GM12878 (cell line): ENCODE results near the gene UPK3BL1. TPM values are rescaled to one million over a fixed set of nuclear protein-coding genes. Genes with fewer than 3 reads are reported as not detected.
"Not testable (repeated sequence)": the region's sequence is repeated elsewhere in the genome, so short reads cannot be mapped to it uniquely, and the experiment has no call there.

Experiments used
- ATAC-seq: fragments of 200-7000 bp; cut with Tn5 transposase; 3 replicates; pipeline ENCODE4 v1.9.1; 2020; ENCODE audit warnings: mild to moderate bottlenecking, moderate library complexity
- BruUV-seq: library from RNA; stranded (reverse); fragments of 400-500 nt; replicated peaks from 2 replicates; lab custom pipeline; 2021; lab: Mats Ljungman, UMichigan
- CTCF ChIA-PET: fragments of 300-600 bp; sonication (Branson Sonifier 250); formaldehyde crosslinking; extraction: SDS; loops from one replicate; lab custom pipeline; 2021; ENCODE audit warnings: inconsistent platforms; lab: Yijun Ruan, JAX
- POLR2A ChIA-PET: fragments of 350-600 bp; formaldehyde crosslinking; extraction: SDS; loops from one replicate; lab custom pipeline; 2021; ENCODE audit warnings: inconsistent platforms; lab: Charles Lee
- RAD21 ChIA-PET: fragments of 300-600 bp; sonication (Branson Sonifier 250); formaldehyde crosslinking; loops from one replicate; lab custom pipeline; 2023; ENCODE audit warnings: antibody characterized with exemption; ENCODE audit not compliant: unreplicated experiment; lab: Charles Lee
- SMC1A ChIA-PET: fragments of 300-600 bp; sonication (Branson Sonifier 250); formaldehyde crosslinking; loops from one replicate; lab custom pipeline; 2023; ENCODE audit not compliant: unreplicated experiment, uncharacterized antibody; lab: Charles Lee
- DNase-seq: peaks from one replicate; pipeline ENCODE4 v3.0.0-alpha.2; 2011; ENCODE audit warnings: low read depth, low spot score
- FAIRE-seq: peaks from 3 replicates; lab custom pipeline; 2011; peaks lifted over from hg19 to GRCh38; lab: Jason Lieb, UNC
- H2AFZ ChIP-seq: 2 replicates; pipeline ENCODE4 v1.6.0; 2011; ENCODE audit warnings: low read depth, low read length, control low read depth; ENCODE audit not compliant: control insufficient read depth
- H3K27ac ChIP-seq: 2 replicates; pipeline ENCODE4 v1.5.1; 2011; ENCODE audit warnings: control low read depth; ENCODE audit not compliant: control insufficient read depth, insufficient read depth
- H3K27me3 ChIP-seq, 2 experiments: replicated peaks in 1 of 2; 2 replicates each; pipeline versions ENCODE4 v1.6.0 to v1.6.1; 2011; ENCODE audit warnings: low read length in 1 of 2; ENCODE audit not compliant: control insufficient read depth in 2 of 2, insufficient read depth in 2 of 2
- H3K36me3 ChIP-seq, 2 experiments: 2 replicates each; pipeline ENCODE4 v1.5.1; 2011; ENCODE audit warnings: low read length in 1 of 2; ENCODE audit not compliant: control insufficient read depth in 2 of 2, insufficient read depth in 2 of 2
- H3K4me1 ChIP-seq: 2 replicates; pipeline ENCODE4 v1.6.1; 2011; ENCODE audit warnings: mild to moderate bottlenecking, low read length, moderate library complexity, mixed read lengths; ENCODE audit not compliant: control insufficient read depth, insufficient read depth
- H3K4me2 ChIP-seq: 2 replicates; pipeline ENCODE4 v1.6.0; 2011; ENCODE audit warnings: control low read depth; ENCODE audit not compliant: control insufficient read depth, insufficient read depth
- H3K4me3 ChIP-seq: fragments of 200-600 bp; sonication (generic); 2 replicates; pipeline ENCODE4 v1.5.1; 2016
- H3K79me2 ChIP-seq: 2 replicates; pipeline ENCODE4 v1.6.0; 2011; ENCODE audit warnings: low read length; ENCODE audit not compliant: control insufficient read depth, insufficient read depth
- H3K9ac ChIP-seq: 2 replicates; pipeline ENCODE4 v1.8.0; 2011; ENCODE audit warnings: low read length, control low read depth, mixed read lengths; ENCODE audit not compliant: control insufficient read depth, insufficient read depth
- H3K9me3 ChIP-seq: replicated peaks from 3 replicates; pipeline ENCODE4 v1.5.1; 2011; ENCODE audit warnings: mild to moderate bottlenecking, low read length; ENCODE audit not compliant: control insufficient read depth, insufficient read depth
- H4K20me1 ChIP-seq: 2 replicates; pipeline ENCODE4 v1.6.0; 2011; ENCODE audit not compliant: control insufficient read depth, insufficient read depth
- CHD4 ChIP-seq: fragments of 200-600 bp; sonication (generic); IDR thresholded peaks from 2 replicates; pipeline ENCODE4 v1.6.1; 2016; ENCODE audit warnings: mild to moderate bottlenecking
- WGBS: methylation state at CpG from one replicate; pipeline ENCODE4 v1.1.6; 2016; ENCODE audit warnings: low lambda C conversion rate; ENCODE audit not compliant: insufficient replicate concordance, insufficient coverage; ENCODE audit errors: missing lambda C conversion rate; 5-methylcytosine and 5-hydroxymethylcytosine counted together
- in situ Hi-C: fragments of 300-500 bp; cut with MboI; formaldehyde crosslinking; loops from 9 replicates; pipeline ENCODE4 v1.14.3; 2018; ENCODE audit warnings: mixed read lengths
- intact Hi-C: fragments of 100-400 bp; cut with micrococcal nuclease; formaldehyde crosslinking; loops from one replicate; pipeline ENCODE4 v1.14.2; 2022; ENCODE audit not compliant: unreplicated experiment
- polyA plus RNA-seq, 11 experiments: library from polyadenylated mRNA; depleted of rRNA in 4 of 11; unstranded in 6 of 11; stranded (reverse) in 5 of 11; fragments of >200 nt; fragmentation: Nextera tagmentation in 4 of 11; fragmentation: Illumina TruSeq in 1 of 11; extraction: Ambion mirVana in 4 of 11; extraction: Trizol in 1 of 11; gene quantifications; 1 replicate in 1 of 11; 2 replicates in 10 of 11; pipeline versions ENCODE4 v1.2.1 to v1.2.3, GENCODE V29; 2011 to 2016; ENCODE audit warnings: inconsistent platforms in 2 of 11, missing spikeins in 2 of 11, low read depth in 1 of 11
- total RNA-seq, 4 experiments: library from RNA; depleted of rRNA in 3 of 4; stranded (reverse); fragments of >200 nt in 3 of 4; fragmentation: Illumina TruSeq in 1 of 4; extraction: Trizol in 1 of 4; gene quantifications; 2 replicates each; pipeline versions ENCODE4 v1.2.1 to v1.2.3, GENCODE V29; 2013 to 2021

Gene UPK3BL1
- total and polyA plus RNA-seq, 10 of the 15 experiments (the other 5 are each of a cell fraction or from before 2014, with no cell fraction given), result 5.9 to 68.6 (median 25.0) TPM

DNA sequence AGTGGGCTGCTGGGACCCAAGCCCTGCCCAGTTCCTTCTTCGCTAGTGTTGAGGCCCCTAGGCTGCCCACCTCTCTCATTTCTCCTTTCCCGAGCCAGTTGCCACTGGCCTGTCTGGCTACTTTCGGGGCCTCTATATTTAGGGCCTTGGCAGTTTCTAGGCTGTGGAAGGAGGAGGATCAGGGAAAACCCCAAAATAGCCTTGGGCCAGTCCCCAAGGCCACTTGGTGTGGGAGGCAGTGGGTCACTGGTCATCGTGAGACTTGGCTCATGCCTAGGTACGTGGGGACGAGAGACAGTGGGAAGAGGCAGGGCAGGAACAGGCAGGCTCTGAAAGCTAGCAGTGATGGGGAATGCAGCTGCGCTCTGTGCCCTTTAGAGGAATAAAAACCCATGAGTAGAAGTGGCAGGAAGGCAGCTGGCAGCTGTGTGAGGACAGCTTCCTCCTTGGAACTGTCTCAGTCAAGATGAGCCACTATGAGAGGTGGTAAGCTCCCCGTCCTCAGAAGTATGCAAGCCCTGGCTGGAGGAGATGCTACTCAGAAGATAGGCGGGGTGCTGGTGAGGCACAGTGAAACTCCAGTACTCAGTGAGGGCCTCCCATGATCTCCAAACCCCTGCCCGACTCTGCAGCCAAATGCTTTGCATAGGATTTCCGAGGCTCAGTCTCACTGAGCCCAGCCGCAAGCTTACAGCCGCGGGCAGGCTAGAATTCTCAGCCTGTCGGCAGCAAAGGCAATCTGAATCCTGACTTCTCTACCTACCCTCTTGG lies 28.8 kb downstream of the UPK3BL1 start:
- BruUV-seq, intact Hi-C loops: not testable (repeated sequence)
- FAIRE-seq, result peak; percentile 93

DNA sequence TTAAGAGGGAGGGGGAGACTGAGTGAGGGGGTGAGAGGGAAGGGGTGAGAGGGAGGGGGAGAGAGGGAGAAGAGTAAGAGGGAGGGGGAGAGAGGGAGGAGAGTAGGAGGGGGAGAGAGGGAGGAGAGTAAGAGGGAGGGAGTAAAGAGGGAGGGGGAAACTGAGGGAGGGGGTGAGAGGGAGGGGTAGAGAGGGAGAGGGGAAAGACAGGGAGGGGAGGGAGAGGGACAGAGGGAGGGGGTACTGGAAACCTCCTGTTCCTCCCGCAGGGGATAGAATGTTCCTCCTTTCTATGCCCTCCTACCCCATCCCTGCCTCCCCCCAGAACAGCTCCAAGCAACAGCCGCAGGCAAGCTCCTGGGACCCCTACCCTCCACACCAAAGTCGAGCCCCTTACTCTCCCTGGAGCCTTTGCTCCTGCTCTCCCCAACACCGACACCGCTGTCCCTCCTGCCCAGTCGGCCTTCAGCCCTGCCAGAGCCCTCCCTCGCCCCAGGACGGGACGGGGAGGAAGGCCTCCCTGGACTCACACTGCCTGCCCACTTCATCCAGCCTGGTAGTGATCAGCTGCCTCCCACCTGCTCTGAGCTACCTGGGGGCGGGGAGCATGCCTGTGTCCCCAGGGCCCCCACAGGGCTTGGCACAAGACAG lies 30.8 kb downstream of the UPK3BL1 start:
- SMC1A ChIA-PET, result not testable (repeated sequence)

More for the DNA sequence above, 28.8 kb downstream of the UPK3BL1 start:
- SMC1A ChIA-PET, POLR2A ChIA-PET, in situ Hi-C loops, DNase-seq, H4K20me1 ChIP-seq, CTCF ChIA-PET, H3K4me3 ChIP-seq, H3K36me3 ChIP-seq, H2AFZ ChIP-seq: not testable (repeated sequence)
- H3K27ac ChIP-seq, result peak overlapping the region; percentile 63
- 8% methylated on average over 5 of the region's 15 CpGs for whole genome bisulfite sequencing
- H3K4me2 ChIP-seq, result peak overlapping the region; percentile 25; the same call in 1 of the 2 replicates
- TF ChIP-seq CHD4, result 0 out of 2 replicates have a peak, but pooled peaks have one; percentile 64
- TF ChIP-seq, all 136 proteins: peak for 1; not testable (repeated sequence) for 135
- H3K4me1 ChIP-seq, H3K9me3 ChIP-seq, H3K27me3 ChIP-seq, H3K9ac ChIP-seq, H3K79me2 ChIP-seq, RAD21 ChIA-PET: not testable (repeated sequence)
- ATAC-seq, result peak; percentile 68

GRCh38 chr7:102611013-102611674 lies 31.4 kb downstream of the UPK3BL1 start:
- BruUV-seq, H3K9me3 ChIP-seq, H4K20me1 ChIP-seq, intact Hi-C loops, H3K27me3 ChIP-seq, RAD21 ChIA-PET, FAIRE-seq, H3K36me3 ChIP-seq, H3K4me2 ChIP-seq, H3K4me1 ChIP-seq, DNase-seq, H2AFZ ChIP-seq, H3K4me3 ChIP-seq, SMC1A ChIA-PET, in situ Hi-C loops, CTCF ChIA-PET, H3K9ac ChIP-seq, H3K79me2 ChIP-seq, H3K27ac ChIP-seq, POLR2A ChIA-PET: not testable (repeated sequence)
- no CpG with 5 or more reads among the region's 30 CpGs for WGBS
- ATAC-seq, result peak; percentile 62

More for the DNA sequence above, 30.8 kb downstream of the UPK3BL1 start:
- ATAC-seq, H3K4me1 ChIP-seq, intact Hi-C loops, H3K9me3 ChIP-seq, H3K27me3 ChIP-seq, BruUV-seq, DNase-seq, in situ Hi-C loops, RAD21 ChIA-PET, H3K36me3 ChIP-seq, H3K79me2 ChIP-seq, FAIRE-seq, POLR2A ChIA-PET, CTCF ChIA-PET, H4K20me1 ChIP-seq, H2AFZ ChIP-seq: not testable (repeated sequence)
- Histone ChIP-seq H3K4me2 (peak overlapping the region; percentile 71; the same call in 1 of the 2 replicates), H3K9ac (peak overlapping the region; percentile 40; the same call in 1 of the 2 replicates), H3K4me3 (peak overlapping the region; percentile 57; the same call in 1 of the 2 replicates), H3K27ac (peak overlapping the region; percentile 39; the same call in 1 of the 2 replicates)
- 73% methylated on average over 7 of the region's 10 CpGs for WGBS
